SK-N-SH (cell line): Measurements from ENCODE around the gene ULK3. TPM values are rescaled to one million over a fixed set of nuclear protein-coding genes. Genes with fewer than 3 reads are reported as not detected.

Experiments
- CTCF ChIA-PET: fragments of 300-600, 350-600 bp; formaldehyde crosslinking; extraction: SDS; loops from one replicate; lab custom pipeline; 2021; lab: Yijun Ruan, JAX
- POLR2A ChIA-PET: fragments of 350-600 bp; sonication (Branson Sonifier 250); formaldehyde crosslinking; extraction: SDS; loops from one replicate; lab custom pipeline; 2020; ENCODE audit warnings: antibody characterized with exemption, inconsistent platforms; lab: Yijun Ruan, JAX
- DNase-seq: peaks from one replicate; pipeline ENCODE4 v3.0.0; 2012
- H2AFZ ChIP-seq: fragments of 200-600 bp; sonication (generic); 2 replicates; pipeline ENCODE4 v1.8.1; 2016; ENCODE audit warnings: antibody characterized with exemption, mild to moderate bottlenecking, low read depth
- H3F3A ChIP-seq: fragments of 200-600 bp; sonication (generic); replicated peaks from 2 replicates; pipeline ENCODE3; 2016; ENCODE audit warnings: antibody characterized with exemption, mild to moderate bottlenecking; ENCODE audit not compliant: insufficient read depth
- H3K27ac ChIP-seq, 2 experiments: fragments of 200-500 bp in 1 of 2; fragments of 200-600 bp in 1 of 2; sonication (Bioruptor generic) in 1 of 2; sonication (generic), shearing (Covaris generic) in 1 of 2; 2 replicates each; pipeline versions ENCODE4 v1.5.1 to v1.6.1; 2014 to 2016; ENCODE audit warnings: low read depth in 2 of 2, inconsistent platforms in 1 of 2, low read length in 1 of 2, mild to moderate bottlenecking in 1 of 2, mixed read lengths in 1 of 2
- H3K27me3 ChIP-seq: fragments of 200-600 bp; sonication (generic), shearing (Covaris generic); 2 replicates; pipeline ENCODE4 v1.6.1; 2016; ENCODE audit warnings: mixed run types; ENCODE audit not compliant: insufficient read depth
- H3K36me3 ChIP-seq, 2 experiments: fragments of 200-500 bp in 1 of 2; fragments of 200-600 bp in 1 of 2; sonication (Bioruptor generic) in 1 of 2; sonication (generic) in 1 of 2; replicated peaks in 1 of 2; 2 replicates each; pipeline versions ENCODE3 to v1.5.1; 2014 to 2016; ENCODE audit warnings: low read length in 1 of 2, mild to moderate bottlenecking in 1 of 2; ENCODE audit not compliant: insufficient read depth in 2 of 2, control insufficient read depth in 1 of 2
- H3K4me1 ChIP-seq, 2 experiments: fragments of 200-500 bp in 1 of 2; fragments of 200-600 bp in 1 of 2; sonication (Bioruptor generic) in 1 of 2; sonication (generic), shearing (Covaris generic) in 1 of 2; 2 replicates each; pipeline versions ENCODE4 v1.5.1 to v1.6.1; 2014 to 2016; ENCODE audit warnings: low read depth in 1 of 2, low read length in 1 of 2, mixed run types in 1 of 2; ENCODE audit not compliant: insufficient read depth in 2 of 2, control insufficient read depth in 1 of 2
- H3K4me2 ChIP-seq: fragments of 200-600 bp; sonication (generic), shearing (Covaris generic); 2 replicates; pipeline ENCODE4 v1.6.1; 2017; ENCODE audit warnings: mixed run types
- H3K4me3 ChIP-seq, 2 experiments: fragments of 200-500 bp in 1 of 2; fragments of 200-600 bp in 1 of 2; sonication (Bioruptor generic) in 1 of 2; sonication (generic), shearing (Covaris generic) in 1 of 2; 2 replicates each; pipeline versions ENCODE4 v1.5.1 to v1.8.1; 2014 to 2016; ENCODE audit warnings: low read depth in 2 of 2, inconsistent platforms in 1 of 2, low read length in 1 of 2, mild to moderate bottlenecking in 1 of 2, mixed read lengths in 1 of 2, moderate library complexity in 1 of 2
- H3K79me2 ChIP-seq: fragments of 200-600 bp; sonication (generic); 2 replicates; pipeline ENCODE4 v1.8.1; 2017; ENCODE audit warnings: mild to moderate bottlenecking; ENCODE audit not compliant: insufficient read depth
- H3K9ac ChIP-seq: fragments of 200-600 bp; sonication (generic); 2 replicates; pipeline ENCODE4 v1.6.1; 2017; ENCODE audit warnings: mixed run types
- H3K9me2 ChIP-seq: fragments of 200-600 bp; sonication (generic); 2 replicates; pipeline ENCODE4 v1.6.1; 2017; ENCODE audit warnings: mixed run types
- H3K9me3 ChIP-seq: fragments of 200-600 bp; sonication (generic); 2 replicates; pipeline ENCODE4 v1.6.1; 2017; ENCODE audit warnings: mixed run types, mild to moderate bottlenecking, moderate library complexity
- H4K20me1 ChIP-seq: fragments of 200-600 bp; sonication (generic); 2 replicates; pipeline ENCODE4 v1.6.1; 2017; ENCODE audit warnings: mild to moderate bottlenecking, mixed run types; ENCODE audit not compliant: insufficient read depth
- EP300 ChIP-seq, 2 experiments: IDR thresholded peaks; 2 replicates each; pipeline versions ENCODE4 v1.4.0 to v1.6.1; 2012; ENCODE audit warnings: borderline replicate concordance in 1 of 2, low read depth in 1 of 2, low read length in 1 of 2
- FOXJ3 ChIP-seq: sonication (generic); formaldehyde crosslinking; IDR thresholded peaks from 2 replicates; pipeline ENCODE4 v1.5.1; 2020; ENCODE audit warnings: mild to moderate bottlenecking, missing genetic modification reagents
- GABPA ChIP-seq: IDR thresholded peaks from 2 replicates; pipeline ENCODE4 v1.4.0; 2012; ENCODE audit warnings: low read depth, mild to moderate bottlenecking
- MEF2A ChIP-seq: IDR thresholded peaks from 2 replicates; pipeline ENCODE4 v1.4.0; 2012; ENCODE audit warnings: low read depth, borderline replicate concordance
- NFIC ChIP-seq: IDR thresholded peaks from 2 replicates; pipeline ENCODE4 v1.4.0; 2012; ENCODE audit warnings: borderline replicate concordance
- NRF1 ChIP-seq: IDR thresholded peaks from 2 replicates; pipeline ENCODE4 v1.6.1; 2012; ENCODE audit warnings: low read depth, mild to moderate bottlenecking, low read length
- POLR2AphosphoS5 ChIP-seq: IDR thresholded peaks from 2 replicates; pipeline ENCODE4 v1.6.1; 2012; ENCODE audit warnings: low read depth, low read length
- RCOR1 ChIP-seq: fragments of 150-350 bp; IDR thresholded peaks from 2 replicates; pipeline ENCODE4 v1.6.1; 2017; ENCODE audit warnings: antibody characterized with exemption, low read length
- REST ChIP-seq: IDR thresholded peaks from 2 replicates; pipeline ENCODE4 v1.6.1; 2012; ENCODE audit warnings: mild to moderate bottlenecking, low read depth, low read length, moderate library complexity
- RXRA ChIP-seq: IDR thresholded peaks from 2 replicates; pipeline ENCODE4 v1.4.0; 2012; ENCODE audit warnings: low read depth, mild to moderate bottlenecking, borderline replicate concordance
- USF2 ChIP-seq: fragments of 150-350 bp; IDR thresholded peaks from 2 replicates; pipeline ENCODE4 v1.6.1; 2017; ENCODE audit warnings: antibody characterized with exemption, low read length, low read depth, borderline replicate concordance
- ZBTB33 ChIP-seq: IDR thresholded peaks from 2 replicates; pipeline ENCODE4 v1.4.0; 2012; ENCODE audit warnings: low read depth, borderline replicate concordance
- WGBS: methylation state at CpG from one replicate; pipeline ENCODE4 v1.1.6; 2017; ENCODE audit warnings: low lambda C conversion rate; 5-methylcytosine and 5-hydroxymethylcytosine counted together
- polyA plus RNA-seq, 3 experiments: library from polyadenylated mRNA; depleted of rRNA; stranded (reverse); fragments of >200 nt; gene quantifications; 2 replicates each; pipeline ENCODE4 v1.2.3, GENCODE V29; 2012
- TF ChIP-seq, protein P1 (sequence below): fragments of 200-600 bp; sonication (generic); IDR thresholded peaks from 2 replicates; pipeline ENCODE4 v1.6.1; 2017; ENCODE audit warnings: antibody characterized with exemption, mild to moderate bottlenecking, moderate library complexity
- TF ChIP-seq, protein P2 (sequence below): IDR thresholded peaks from 2 replicates; pipeline ENCODE4 v1.4.0; 2012; ENCODE audit warnings: low read depth

The ULK3 gene
- polyA plus RNA-seq, 1 of the 3 experiments (the other 2 are of a cell fraction) = 41.3 TPM

- H3K9me2 ChIP-seq = no peaks in the 10 kb centered on the region
- ChIA-PET CTCF (interaction anchor here (0.8 to 3.0 kb wide), 11 partner anchors 8 to 166 kb away, joined by 3 to 43 read pairs (median 4); partner anchors contain the start of gene CSK), POLR2A (no interaction called here)
- H3K36me3 ChIP-seq = peaks cover 0 to 55% of the 10 kb centered on the region in 2 experiments
- no peak overlapping the region for H2AFZ ChIP-seq
- no peak overlapping the region for H3K4me3 ChIP-seq
- no peak overlapping the region for H3K27ac ChIP-seq
- H3K4me1 ChIP-seq = no peaks in the 10 kb centered on the region
- H4K20me1 ChIP-seq = peaks cover 38% of the 10 kb centered on the region
- H3K9ac ChIP-seq = no peak overlapping the region
- no peak for DNase-seq
- H3F3A ChIP-seq = no peaks in the 10 kb centered on the region
- H3K9me3 ChIP-seq = no peaks in the 10 kb centered on the region
- WGBS = 85% methylated on average over 8 of the region's 18 CpGs
- no peaks in the 10 kb centered on the region for H3K27me3 ChIP-seq
- TF ChIP-seq RXRA (no peak), POLR2AphosphoS5 (no peak), USF2 (no peak), FOXJ3 (CRISPR knock-in tag) (no peak), GABPA (no peak), NFIC (no peak), EP300 (IDR thresholded peaks at IDR 0.05; ENCODE audit: borderline replicate concordance in 1 of 2, low read depth in 1 of 2, low read length in 1 of 2) (no peak), NRF1 (no peak), RCOR1 (no peak), MEF2A (no peak), REST (no peak), ZBTB33 (no peak)
- TF ChIP-seq, protein P1, sequence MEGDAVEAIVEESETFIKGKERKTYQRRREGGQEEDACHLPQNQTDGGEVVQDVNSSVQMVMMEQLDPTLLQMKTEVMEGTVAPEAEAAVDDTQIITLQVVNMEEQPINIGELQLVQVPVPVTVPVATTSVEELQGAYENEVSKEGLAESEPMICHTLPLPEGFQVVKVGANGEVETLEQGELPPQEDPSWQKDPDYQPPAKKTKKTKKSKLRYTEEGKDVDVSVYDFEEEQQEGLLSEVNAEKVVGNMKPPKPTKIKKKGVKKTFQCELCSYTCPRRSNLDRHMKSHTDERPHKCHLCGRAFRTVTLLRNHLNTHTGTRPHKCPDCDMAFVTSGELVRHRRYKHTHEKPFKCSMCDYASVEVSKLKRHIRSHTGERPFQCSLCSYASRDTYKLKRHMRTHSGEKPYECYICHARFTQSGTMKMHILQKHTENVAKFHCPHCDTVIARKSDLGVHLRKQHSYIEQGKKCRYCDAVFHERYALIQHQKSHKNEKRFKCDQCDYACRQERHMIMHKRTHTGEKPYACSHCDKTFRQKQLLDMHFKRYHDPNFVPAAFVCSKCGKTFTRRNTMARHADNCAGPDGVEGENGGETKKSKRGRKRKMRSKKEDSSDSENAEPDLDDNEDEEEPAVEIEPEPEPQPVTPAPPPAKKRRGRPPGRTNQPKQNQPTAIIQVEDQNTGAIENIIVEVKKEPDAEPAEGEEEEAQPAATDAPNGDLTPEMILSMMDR = no peak
- TF ChIP-seq, protein P2, sequence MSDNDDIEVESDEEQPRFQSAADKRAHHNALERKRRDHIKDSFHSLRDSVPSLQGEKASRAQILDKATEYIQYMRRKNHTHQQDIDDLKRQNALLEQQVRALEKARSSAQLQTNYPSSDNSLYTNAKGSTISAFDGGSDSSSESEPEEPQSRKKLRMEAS = no peak
- H3K4me2 ChIP-seq = no peak overlapping the region
- peaks cover 13% of the 10 kb centered on the region for H3K79me2 ChIP-seq
These were observed 41.5 kb downstream of the ULK3 start for GRCh38 chr15:74801311-74801997.
